Measurements from ENCODE around the gene PRR9.

Gene PRR9

DNA sequence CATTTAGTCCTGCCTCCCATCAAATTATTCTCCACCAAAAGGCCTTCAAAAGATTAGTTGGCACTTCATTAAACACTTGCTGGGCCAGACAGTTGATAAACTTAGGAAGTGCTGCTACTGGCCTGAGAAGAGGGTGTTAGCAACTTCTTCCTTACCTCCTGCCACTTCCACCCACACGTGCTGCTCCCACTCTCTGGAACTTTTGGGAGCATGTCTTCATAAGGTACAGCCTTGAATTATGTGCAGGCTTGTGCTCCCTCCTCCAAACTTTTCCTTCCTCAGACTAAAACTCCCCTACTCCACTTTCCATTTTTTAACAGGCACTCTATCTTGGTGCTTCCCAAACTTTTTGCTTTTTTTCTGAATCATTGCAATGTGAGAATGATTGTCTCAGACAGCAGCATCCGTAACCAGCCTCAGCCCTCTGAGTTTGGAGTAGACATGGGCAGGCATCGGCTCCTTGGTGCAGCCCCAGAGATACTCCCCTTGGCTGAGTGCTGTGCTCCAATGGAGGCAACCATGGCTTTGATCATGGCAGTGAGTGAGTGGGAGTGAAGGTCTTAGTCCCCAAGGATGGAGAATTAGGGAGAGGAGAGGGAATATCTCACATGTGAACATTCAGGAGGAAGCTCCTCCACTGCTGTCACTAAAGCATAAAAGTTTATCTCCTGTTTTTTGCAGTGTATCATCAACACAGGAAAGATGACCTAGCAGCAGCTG is 22.9 kb upstream of the PRR9 start:
- no peak for TF ChIP-seq ZFX (IDR thresholded peaks at IDR 0.05)
- TF ChIP-seq, protein P1, sequence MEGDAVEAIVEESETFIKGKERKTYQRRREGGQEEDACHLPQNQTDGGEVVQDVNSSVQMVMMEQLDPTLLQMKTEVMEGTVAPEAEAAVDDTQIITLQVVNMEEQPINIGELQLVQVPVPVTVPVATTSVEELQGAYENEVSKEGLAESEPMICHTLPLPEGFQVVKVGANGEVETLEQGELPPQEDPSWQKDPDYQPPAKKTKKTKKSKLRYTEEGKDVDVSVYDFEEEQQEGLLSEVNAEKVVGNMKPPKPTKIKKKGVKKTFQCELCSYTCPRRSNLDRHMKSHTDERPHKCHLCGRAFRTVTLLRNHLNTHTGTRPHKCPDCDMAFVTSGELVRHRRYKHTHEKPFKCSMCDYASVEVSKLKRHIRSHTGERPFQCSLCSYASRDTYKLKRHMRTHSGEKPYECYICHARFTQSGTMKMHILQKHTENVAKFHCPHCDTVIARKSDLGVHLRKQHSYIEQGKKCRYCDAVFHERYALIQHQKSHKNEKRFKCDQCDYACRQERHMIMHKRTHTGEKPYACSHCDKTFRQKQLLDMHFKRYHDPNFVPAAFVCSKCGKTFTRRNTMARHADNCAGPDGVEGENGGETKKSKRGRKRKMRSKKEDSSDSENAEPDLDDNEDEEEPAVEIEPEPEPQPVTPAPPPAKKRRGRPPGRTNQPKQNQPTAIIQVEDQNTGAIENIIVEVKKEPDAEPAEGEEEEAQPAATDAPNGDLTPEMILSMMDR (conservative IDR thresholded peaks at IDR 0.05): no peak
- no peak overlapping the region for H3K27ac ChIP-seq

DNA sequence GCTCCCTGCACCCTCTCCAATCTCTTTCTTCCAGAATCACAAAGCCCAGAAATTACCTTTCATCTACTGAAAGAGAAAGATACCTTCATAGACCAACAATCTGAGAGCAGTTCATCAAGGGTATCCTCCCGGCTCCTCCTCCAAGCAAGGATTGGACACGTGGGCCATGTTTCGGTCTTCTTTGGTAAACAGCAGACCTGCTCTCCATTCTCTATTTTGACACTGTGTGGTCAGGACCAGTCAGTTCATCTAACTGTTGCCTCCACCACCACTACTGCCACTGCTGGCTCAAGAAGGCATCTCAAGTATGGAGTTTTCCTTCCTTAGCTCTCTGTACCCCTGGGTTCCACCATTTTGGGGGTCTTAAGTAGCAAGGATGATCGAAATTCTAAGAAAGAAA is 22.2 kb upstream of the PRR9 start:
- TF ChIP-seq ZFX (IDR thresholded peaks at IDR 0.05): no peak
- TF ChIP-seq, protein P1 (conservative IDR thresholded peaks at IDR 0.05): no peak
- H3K27ac ChIP-seq: no peak overlapping the region

- TF ChIP-seq ZFX (IDR thresholded peaks at IDR 0.05): no peak
- TF ChIP-seq, protein P1 (conservative IDR thresholded peaks at IDR 0.05): no peak
- H3K27ac ChIP-seq: no peak overlapping the region
Measured at GRCh38 chr1:153202006-153202405, 15.4 kb upstream of the PRR9 start.

DNA sequence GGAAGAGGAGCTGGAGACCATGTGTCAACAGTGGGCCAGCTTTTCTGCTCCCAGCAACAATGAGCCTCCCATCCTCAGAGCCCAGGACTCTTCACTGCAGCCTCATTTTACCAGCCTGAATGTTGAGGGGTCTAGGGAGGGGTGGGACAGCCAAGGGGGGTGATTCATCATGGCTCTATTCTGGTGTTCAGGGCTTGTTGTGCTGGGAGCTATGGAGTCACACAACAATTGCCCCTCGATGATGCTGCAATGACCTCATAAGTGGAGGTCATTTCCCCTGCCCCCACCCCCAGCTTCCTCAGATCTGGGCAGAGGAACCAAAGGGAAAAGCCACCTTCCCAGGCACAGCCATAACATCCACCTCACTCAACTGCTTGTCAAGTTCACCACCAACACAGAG is 14.3 kb upstream of the PRR9 start, which contains the start of gene LELP1:
Gene LELP1, plus strand, starts transcription at position 301 of the 400 bp plus-strand sequence. CDS start 1,278 bp downstream, outside the sequence.
- no peak within 1 kb of the TSS for H3K27ac ChIP-seq
- TF ChIP-seq ZFX (IDR thresholded peaks at IDR 0.05): no peak
- TF ChIP-seq, protein P1 (conservative IDR thresholded peaks at IDR 0.05): no peak

DNA sequence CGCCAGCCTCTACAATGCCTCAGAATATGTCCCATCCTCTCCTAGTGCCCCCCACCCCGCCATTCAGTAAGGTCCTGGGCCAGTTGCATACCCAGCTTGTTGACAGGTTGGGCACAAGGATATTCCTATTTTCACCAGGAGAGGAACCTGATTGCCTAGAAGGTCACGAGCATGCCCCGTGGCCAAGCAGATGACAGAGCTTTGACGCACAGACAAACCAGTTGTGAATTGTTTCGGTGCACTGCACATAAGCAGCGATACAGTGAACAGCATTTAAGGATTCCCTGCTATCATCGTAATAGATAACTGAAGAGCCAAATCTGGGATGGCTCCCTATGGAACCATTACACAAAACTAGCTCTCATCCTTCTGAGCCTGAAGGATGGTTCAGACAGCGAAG is 10.8 kb upstream of the PRR9 start:
- no peak overlapping the region for H3K27ac ChIP-seq
- TF ChIP-seq, protein P1 (conservative IDR thresholded peaks at IDR 0.05): no peak
- TF ChIP-seq ZFX (IDR thresholded peaks at IDR 0.05): no peak

DNA sequence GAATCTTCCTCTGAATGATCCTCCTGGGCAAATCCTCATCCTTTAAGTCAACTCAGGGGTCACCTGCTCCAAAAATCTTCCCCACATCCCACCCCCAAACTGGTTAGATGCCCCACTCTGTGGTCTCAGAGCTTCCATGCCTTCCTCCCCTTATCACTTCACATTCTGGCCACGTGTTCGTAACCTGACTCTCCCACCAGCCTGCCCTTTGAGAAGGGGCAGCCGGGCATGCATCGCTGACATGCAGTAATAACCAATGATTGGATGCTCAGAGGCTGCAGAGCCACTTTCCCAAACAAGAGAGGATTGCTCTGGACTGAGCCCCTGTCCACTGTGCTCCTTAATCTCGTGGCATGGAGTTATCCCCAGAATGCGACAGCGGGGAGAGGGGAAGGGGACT is 7.2 kb upstream of the PRR9 start:
- H3K27ac ChIP-seq: no peak overlapping the region
- TF ChIP-seq ZFX (IDR thresholded peaks at IDR 0.05): no peak
- TF ChIP-seq, protein P1 (conservative IDR thresholded peaks at IDR 0.05): no peak

- TF ChIP-seq, protein P1 (conservative IDR thresholded peaks at IDR 0.05): no peak
- TF ChIP-seq ZFX (IDR thresholded peaks at IDR 0.05): no peak
- H3K27ac ChIP-seq: no peak overlapping the region
Measured at GRCh38 chr1:153212201-153212600, 5.2 kb upstream of the PRR9 start.
